GM13976 (cell line): Measurements from ENCODE around the gene UTS2B.

Experiments
- DNase-seq: peaks from one replicate; pipeline ENCODE4 v3.0.0; 2012; ENCODE audit warnings: low spot score
- in situ Hi-C: fragments of 300-500 bp; cut with MboI; formaldehyde crosslinking; loops from one replicate; pipeline ENCODE4 v1.12.0; 2022; ENCODE audit warnings: low sequenced_read_pairs, mixed read lengths, inconsistent platforms; ENCODE audit not compliant: unreplicated experiment
- TF ChIP-seq, protein P1 (sequence below): IDR thresholded peaks from 2 replicates; pipeline ENCODE4 v1.5.1; 2012; ENCODE audit warnings: borderline replicate concordance, mild to moderate bottlenecking; ENCODE audit not compliant: insufficient read depth; ENCODE audit errors: extremely low read depth, missing control alignments, control extremely low read depth

The UTS2B gene

DNA sequence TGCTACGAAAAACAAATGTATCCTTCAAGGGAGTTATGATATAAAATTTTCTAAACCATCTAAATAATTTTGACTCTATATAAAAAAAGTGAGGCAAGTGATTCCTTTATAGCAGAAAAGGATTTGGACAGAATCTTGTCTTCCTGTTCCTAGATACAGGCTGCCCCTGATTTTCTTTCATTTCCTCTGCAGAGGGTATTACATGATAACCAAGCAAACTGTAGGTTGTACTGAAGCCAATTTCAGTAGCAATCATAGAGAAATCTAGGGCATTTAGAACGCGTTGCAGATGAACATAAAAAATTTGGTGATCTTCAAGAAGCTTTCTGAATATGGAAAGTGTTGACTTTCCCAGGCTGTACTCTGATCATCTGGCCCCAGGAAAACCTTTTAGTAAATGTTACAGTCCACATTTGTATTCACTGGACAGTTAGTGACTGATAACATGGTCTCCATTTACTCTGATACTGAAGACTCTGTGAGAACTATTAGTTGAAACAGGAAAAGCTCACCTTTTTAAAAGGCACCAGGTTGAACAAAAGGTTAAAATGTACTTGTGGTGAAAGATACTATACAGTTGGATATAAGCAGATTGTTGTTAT lies 9.1 kb upstream of the UTS2B start:
- in situ Hi-C loops: loop anchor here (10.0 kb wide), 1 partner anchor 95 kb away; no protein-coding TSS in a partner anchor
- TF ChIP-seq, protein P1, sequence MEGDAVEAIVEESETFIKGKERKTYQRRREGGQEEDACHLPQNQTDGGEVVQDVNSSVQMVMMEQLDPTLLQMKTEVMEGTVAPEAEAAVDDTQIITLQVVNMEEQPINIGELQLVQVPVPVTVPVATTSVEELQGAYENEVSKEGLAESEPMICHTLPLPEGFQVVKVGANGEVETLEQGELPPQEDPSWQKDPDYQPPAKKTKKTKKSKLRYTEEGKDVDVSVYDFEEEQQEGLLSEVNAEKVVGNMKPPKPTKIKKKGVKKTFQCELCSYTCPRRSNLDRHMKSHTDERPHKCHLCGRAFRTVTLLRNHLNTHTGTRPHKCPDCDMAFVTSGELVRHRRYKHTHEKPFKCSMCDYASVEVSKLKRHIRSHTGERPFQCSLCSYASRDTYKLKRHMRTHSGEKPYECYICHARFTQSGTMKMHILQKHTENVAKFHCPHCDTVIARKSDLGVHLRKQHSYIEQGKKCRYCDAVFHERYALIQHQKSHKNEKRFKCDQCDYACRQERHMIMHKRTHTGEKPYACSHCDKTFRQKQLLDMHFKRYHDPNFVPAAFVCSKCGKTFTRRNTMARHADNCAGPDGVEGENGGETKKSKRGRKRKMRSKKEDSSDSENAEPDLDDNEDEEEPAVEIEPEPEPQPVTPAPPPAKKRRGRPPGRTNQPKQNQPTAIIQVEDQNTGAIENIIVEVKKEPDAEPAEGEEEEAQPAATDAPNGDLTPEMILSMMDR: no peak
- DNase-seq: no peak

DNA sequence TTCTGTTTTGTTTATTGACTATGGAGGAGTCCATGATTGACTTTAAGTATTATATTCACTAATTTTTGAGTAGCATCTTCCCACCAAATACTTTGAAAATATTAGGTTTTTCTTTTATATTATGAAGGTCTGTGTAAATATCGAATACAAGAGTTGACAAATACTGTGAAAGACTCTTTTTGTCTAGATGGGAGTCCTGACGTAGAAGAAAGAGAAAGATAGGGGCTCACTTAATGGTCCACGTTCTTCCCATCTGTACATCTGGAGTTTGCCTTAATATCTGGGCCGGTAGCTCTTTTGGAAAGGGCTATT lies 7.8 kb upstream of the UTS2B start:
- no peak for DNase-seq
- in situ Hi-C loops: loop anchor here (10.0 kb wide), 1 partner anchor 93 kb away; no protein-coding TSS in a partner anchor
- TF ChIP-seq, protein P1: no peak

DNA sequence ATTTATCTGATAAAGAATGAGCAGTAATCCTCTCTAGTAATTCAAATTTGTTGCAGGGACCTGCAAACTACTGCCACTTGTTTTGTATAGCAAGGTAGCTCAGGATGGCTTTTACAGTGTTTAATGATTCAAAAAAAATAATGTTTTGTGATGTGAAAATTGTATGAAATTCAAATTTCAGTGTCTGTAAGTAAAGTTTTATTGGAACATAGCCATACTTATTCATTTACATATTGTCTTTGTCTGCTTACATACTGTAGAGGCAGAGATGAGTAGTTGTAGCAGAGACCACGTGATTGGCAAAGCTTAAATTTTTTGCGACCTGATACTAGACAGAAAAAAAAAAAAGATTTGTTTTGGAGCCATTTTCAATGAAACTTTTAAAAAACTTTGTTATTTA lies 6.5 kb upstream of the UTS2B start:
- no peak for DNase-seq
- in situ Hi-C loops: loop anchor here (10.0 kb wide), 1 partner anchor 92 kb away; no protein-coding TSS in a partner anchor
- TF ChIP-seq, protein P1: no peak

DNA sequence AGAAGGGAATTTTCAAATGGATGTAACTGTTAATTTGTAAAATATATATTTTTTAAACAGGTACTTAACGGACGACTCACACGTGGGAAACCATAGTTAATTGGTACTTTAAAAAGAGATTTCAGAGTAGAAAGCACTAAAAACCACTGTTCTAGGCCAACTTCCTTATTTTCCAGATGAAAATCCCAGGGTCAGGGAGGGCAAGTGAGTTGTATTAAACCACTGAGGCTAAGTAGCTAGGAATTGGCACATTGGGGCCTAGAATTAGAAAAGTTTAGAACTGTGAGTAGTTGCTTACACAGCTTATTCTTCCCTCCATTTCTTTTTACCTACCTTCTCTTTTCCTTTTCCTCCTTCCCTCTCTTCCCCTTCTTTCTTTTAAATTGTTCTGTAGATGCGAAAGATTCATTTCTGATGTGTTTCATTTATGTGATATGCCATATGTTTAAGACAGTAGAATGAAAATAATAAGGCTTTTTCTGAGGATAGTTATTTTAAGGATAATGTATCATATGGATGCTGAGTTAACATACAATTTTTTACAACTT lies 4.1 kb upstream of the UTS2B start:
- TF ChIP-seq, protein P1: no peak
- in situ Hi-C loops: loop anchor here (10.0 kb wide), 1 partner anchor 90 kb away; no protein-coding TSS in a partner anchor
- DNase-seq: no peak

DNA sequence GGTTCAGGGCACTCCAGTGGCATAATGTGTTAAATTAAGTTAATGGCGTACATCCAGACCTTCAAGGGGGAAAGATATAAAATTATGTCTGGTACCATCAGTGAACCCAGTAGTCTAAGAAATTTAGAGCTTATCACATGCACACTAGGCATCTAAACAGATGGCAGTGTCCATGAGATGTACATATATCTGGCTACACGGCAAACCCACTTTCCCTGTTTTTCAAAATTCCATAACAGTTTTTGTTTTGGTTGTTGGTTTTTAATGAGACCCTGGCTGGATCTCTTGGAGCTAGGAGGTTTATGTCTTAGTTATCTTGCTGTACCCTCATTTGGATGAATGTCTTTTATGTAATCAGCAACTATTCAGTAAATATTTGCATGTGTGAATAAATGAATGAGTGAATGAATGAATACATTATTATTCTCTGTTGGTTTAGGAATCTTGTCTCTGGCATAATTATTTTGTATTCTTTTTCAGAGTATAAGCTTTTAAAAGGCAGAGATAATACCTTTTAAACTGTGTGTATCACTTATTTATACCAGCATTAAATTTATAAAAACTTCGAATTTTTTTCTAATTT lies 3.1 kb upstream of the UTS2B start:
- TF ChIP-seq, protein P1: no peak
- no peak for DNase-seq
- in situ Hi-C loops: loop anchor here (10.0 kb wide), 1 partner anchor 89 kb away; no protein-coding TSS in a partner anchor

DNA sequence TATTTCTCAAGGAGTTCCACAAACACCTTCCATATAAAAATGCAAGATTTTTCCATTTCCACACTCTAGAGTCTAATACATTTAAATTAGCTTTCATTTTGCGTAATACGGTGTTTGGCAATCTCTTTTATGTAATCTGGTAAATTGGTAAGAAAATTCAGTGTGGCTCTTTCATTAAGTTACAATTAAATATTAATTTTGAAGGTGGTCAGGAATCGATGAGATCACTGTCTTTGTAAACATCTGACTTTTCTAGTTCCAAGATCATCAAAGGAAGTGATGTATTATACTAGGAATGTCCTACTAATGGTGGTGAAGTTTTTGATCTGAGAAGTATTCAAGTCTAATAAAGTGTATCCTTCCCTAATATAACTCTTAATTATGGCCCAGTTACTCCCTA lies 1.1 kb upstream of the UTS2B start:
- in situ Hi-C loops: loop anchor here (10.0 kb wide), 1 partner anchor 87 kb away; no protein-coding TSS in a partner anchor
- TF ChIP-seq, protein P1: no peak
- DNase-seq: no peak
